Chondrocyte (in vitro differentiated cells): ENCODE measurements around the gene CEP152. TPM values are rescaled to one million over a fixed set of nuclear protein-coding genes. Genes with fewer than 3 reads are reported as not detected.
"Not testable (repeated sequence)": the region's sequence is repeated elsewhere in the genome, so short reads cannot be mapped to it uniquely, and the experiment has no call there.

Experiments used
- DNase-seq: peaks from one replicate; pipeline ENCODE4 v3.0.0; 2021; ENCODE audit warnings: mixed read lengths, low spot score
- H3K27ac Mint-ChIP-seq: one replicate; pipeline ENCODE4 v1.8.0; 2021; ENCODE audit warnings: mild to moderate bottlenecking, moderate library complexity, mixed read lengths; ENCODE audit not compliant: unreplicated experiment
- H3K27me3 Mint-ChIP-seq: 2 replicates; pipeline ENCODE4 v1.8.0; 2021; ENCODE audit warnings: low read depth, mixed read lengths
- H3K36me3 Mint-ChIP-seq: 2 replicates; pipeline ENCODE4 v1.8.0; 2021; ENCODE audit warnings: low read depth, mixed read lengths
- H3K4me1 Mint-ChIP-seq: 2 replicates; pipeline ENCODE4 v1.8.0; 2021; ENCODE audit warnings: low read depth, mild to moderate bottlenecking, mixed read lengths
- H3K4me3 Mint-ChIP-seq: one replicate; pipeline ENCODE4 v1.8.0; 2021; ENCODE audit warnings: mild to moderate bottlenecking, moderate library complexity, mixed read lengths; ENCODE audit not compliant: unreplicated experiment
- H3K9me3 Mint-ChIP-seq: 2 replicates; pipeline ENCODE4 v1.8.0; 2021; ENCODE audit warnings: low read depth, mixed read lengths
- total RNA-seq: library from RNA; stranded (reverse); gene quantifications from 3 replicates; pipeline ENCODE4 v1.2.1, GENCODE V29; 2021
- TF ChIP-seq, protein P1 (sequence below): fragments of 200-600 bp; sonication (generic); IDR thresholded peaks from 2 replicates; pipeline ENCODE4 v1.5.0; 2021; ENCODE audit warnings: antibody characterized with exemption, mild to moderate bottlenecking, moderate library complexity

The CEP152 gene
- total RNA-seq, 1 donor from 2014 or later, result 4.4 TPM

DNA sequence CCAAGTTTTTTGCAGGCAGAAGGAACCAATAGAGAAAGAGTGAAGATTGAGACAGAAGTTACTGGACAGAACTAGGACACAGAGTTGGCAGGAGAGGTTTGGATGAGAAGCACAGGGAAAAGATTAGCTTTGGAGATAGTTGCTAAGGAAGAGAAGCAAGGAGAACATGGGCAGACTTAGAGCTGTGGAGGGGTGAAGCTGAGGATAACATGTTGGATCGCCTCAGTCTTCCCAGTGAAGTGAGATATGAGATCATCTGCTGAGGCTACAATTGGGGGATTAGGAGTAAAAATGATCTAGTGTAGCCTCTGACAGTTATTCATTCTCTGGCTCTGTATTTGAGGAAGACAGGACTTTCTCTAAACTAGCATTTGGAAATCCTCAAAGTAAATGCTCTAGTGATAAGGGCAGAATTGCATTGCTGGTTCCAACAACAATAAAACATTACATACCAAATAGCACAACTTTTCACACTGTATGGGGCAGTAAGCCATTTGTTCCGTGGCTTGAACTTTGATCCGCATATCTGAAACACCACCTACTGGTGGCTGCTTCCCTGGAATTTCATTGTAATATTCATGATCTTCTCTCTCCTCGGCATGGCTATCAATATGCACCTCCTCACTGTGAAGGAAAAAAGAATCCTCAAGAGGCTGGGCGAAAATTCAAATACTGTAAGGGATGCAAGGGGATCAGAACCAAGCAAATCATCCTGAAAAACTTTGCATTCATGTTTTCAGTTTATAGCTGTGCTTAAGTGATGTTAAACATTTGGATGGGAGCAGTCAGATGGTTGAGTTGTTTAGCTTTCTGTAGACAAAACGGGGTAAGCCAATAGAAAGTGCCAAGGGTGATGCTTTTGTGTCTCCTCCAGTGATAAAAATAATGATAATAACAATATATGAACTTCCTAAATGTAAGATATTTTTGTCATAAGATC is 44.9 kb upstream of the CEP152 start:
- no peak overlapping the region for H3K4me3 Mint-ChIP-seq
- peaks cover 39% of the 10 kb centered on the region for H3K4me1 Mint-ChIP-seq
- no peak for DNase-seq
- TF ChIP-seq, protein P1, sequence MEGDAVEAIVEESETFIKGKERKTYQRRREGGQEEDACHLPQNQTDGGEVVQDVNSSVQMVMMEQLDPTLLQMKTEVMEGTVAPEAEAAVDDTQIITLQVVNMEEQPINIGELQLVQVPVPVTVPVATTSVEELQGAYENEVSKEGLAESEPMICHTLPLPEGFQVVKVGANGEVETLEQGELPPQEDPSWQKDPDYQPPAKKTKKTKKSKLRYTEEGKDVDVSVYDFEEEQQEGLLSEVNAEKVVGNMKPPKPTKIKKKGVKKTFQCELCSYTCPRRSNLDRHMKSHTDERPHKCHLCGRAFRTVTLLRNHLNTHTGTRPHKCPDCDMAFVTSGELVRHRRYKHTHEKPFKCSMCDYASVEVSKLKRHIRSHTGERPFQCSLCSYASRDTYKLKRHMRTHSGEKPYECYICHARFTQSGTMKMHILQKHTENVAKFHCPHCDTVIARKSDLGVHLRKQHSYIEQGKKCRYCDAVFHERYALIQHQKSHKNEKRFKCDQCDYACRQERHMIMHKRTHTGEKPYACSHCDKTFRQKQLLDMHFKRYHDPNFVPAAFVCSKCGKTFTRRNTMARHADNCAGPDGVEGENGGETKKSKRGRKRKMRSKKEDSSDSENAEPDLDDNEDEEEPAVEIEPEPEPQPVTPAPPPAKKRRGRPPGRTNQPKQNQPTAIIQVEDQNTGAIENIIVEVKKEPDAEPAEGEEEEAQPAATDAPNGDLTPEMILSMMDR, result peak; percentile 79
- H3K9me3 Mint-ChIP-seq, result no peaks in the 10 kb centered on the region
- peak overlapping the region; percentile 79 for H3K27ac Mint-ChIP-seq
- H3K27me3 Mint-ChIP-seq, result no peaks in the 10 kb centered on the region
- peaks cover 22% of the 10 kb centered on the region for H3K36me3 Mint-ChIP-seq

DNA sequence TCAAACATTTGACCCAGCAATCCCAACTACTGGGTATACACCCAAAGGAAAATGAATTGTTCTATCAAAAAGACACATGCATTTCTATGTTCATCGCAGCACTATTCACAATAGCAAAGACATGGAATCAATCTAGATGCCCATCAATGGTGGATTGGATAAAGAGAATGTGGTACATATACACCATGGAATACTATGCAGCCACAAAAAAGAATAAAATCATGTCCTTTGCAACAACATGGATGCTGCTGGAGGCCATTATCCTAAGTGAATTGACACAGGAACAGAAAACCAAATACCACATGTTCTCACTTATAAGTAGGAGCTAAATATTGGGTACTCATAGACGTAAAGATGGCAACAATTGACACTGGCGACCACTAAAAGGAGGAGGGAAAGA is 43.6 kb upstream of the CEP152 start:
- not testable (repeated sequence) for H3K4me3 Mint-ChIP-seq, H3K27ac Mint-ChIP-seq, H3K27me3 Mint-ChIP-seq, DNase-seq, H3K9me3 Mint-ChIP-seq
- Mint-ChIP-seq H3K4me1 (peaks cover 37% of the 10 kb centered on the region), H3K36me3 (peaks cover 22% of the 10 kb centered on the region)

DNA sequence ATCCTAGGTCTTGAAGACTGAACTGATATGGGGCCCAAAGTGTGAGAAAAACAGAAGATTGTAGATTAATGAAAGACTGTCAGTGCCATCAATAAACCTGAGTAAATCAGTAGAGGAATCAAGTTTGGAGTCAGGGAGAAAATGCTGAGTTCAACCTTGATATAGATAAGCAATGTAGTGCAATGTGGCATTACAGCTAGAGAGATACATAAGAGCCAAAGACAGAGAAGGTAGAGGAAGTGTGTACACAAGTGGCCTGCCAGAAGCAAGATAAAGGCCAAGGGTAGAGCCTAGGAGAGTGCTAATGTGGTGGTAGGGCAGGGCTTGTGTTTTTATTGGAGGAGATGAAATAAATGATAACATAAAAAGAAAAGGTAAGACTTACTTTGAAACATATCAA is 41.1 kb upstream of the CEP152 start:
- no peak for DNase-seq
- no peak overlapping the region for H3K4me3 Mint-ChIP-seq
- no peaks in the 10 kb centered on the region for H3K27me3 Mint-ChIP-seq
- H3K9me3 Mint-ChIP-seq, result no peaks in the 10 kb centered on the region
- H3K36me3 Mint-ChIP-seq, result peaks cover 29% of the 10 kb centered on the region
- TF ChIP-seq, protein P1, result no peak
- no peak overlapping the region for H3K27ac Mint-ChIP-seq
- peaks cover 19% of the 10 kb centered on the region for H3K4me1 Mint-ChIP-seq

GRCh38 chr15:48850648-48851047 is 39.8 kb upstream of the CEP152 start:
- Mint-ChIP-seq H3K36me3 (peaks cover 31% of the 10 kb centered on the region), H3K4me3 (no peak overlapping the region), H3K27me3 (no peaks in the 10 kb centered on the region), H3K4me1 (peaks cover 6% of the 10 kb centered on the region), H3K27ac (no peak overlapping the region), H3K9me3 (no peaks in the 10 kb centered on the region)
- no peak for DNase-seq
- TF ChIP-seq, protein P1, result no peak

GRCh38 chr15:48845123-48845522 is 34.3 kb upstream of the CEP152 start:
- H3K27me3 Mint-ChIP-seq, result no peaks in the 10 kb centered on the region
- H3K4me1 Mint-ChIP-seq, result no peaks in the 10 kb centered on the region
- no peak overlapping the region for H3K27ac Mint-ChIP-seq
- no peak overlapping the region for H3K4me3 Mint-ChIP-seq
- H3K36me3 Mint-ChIP-seq, result peaks cover 27% of the 10 kb centered on the region
- TF ChIP-seq, protein P1, result no peak
- H3K9me3 Mint-ChIP-seq, result no peaks in the 10 kb centered on the region
- DNase-seq, result no peak
